Kidney epithelial cell (primary cell): ENCODE measurements around the gene GPR160. TPM values are rescaled to one million over a fixed set of nuclear protein-coding genes. Genes with fewer than 3 reads are reported as not detected.

Source experiments
- DNase-seq: peaks from one replicate; pipeline ENCODE4 v3.0.0-alpha.2; 2010; ENCODE audit warnings: low read depth
- H3K27me3 ChIP-seq: 2 replicates; pipeline ENCODE4 v1.6.0; 2011; ENCODE audit warnings: low read length; ENCODE audit not compliant: control insufficient read depth, insufficient read depth
- H3K36me3 ChIP-seq: 2 replicates; pipeline ENCODE4 v1.5.1; 2011; ENCODE audit warnings: low read length; ENCODE audit not compliant: control insufficient read depth, insufficient read depth
- H3K4me3 ChIP-seq: 2 replicates; pipeline ENCODE4 v1.5.1; 2011; ENCODE audit warnings: low read depth, mild to moderate bottlenecking, control low read depth, low read length
- CTCF ChIP-seq: IDR thresholded peaks from 2 replicates; pipeline ENCODE4 v1.5.1; 2011; ENCODE audit warnings: mild to moderate bottlenecking, moderate library complexity, low read length, control low read depth, inconsistent platforms; ENCODE audit not compliant: insufficient read depth, poor library complexity, severe bottlenecking
- total RNA-seq: library from RNA; depleted of rRNA; stranded (reverse); fragments of >200 nt; gene quantifications from 2 replicates; pipeline ENCODE4 v1.2.3, GENCODE V29; 2015

GPR160 gene
- total RNA-seq, 1 donor from 2014 or later: 14.2 TPM

GRCh38 chr3:170085396-170085795 is 47.6 kb downstream of the GPR160 start:
- TF ChIP-seq CTCF: no peak
- Histone ChIP-seq H3K36me3 (no peaks in the 10 kb centered on the region), H3K27me3 (no peaks in the 10 kb centered on the region), H3K4me3 (no peak overlapping the region)
- no peak for DNase-seq

GRCh38 chr3:170089862-170090600 is 52.2 kb downstream of the GPR160 start:
- DNase-seq: no peak
- H3K36me3 ChIP-seq: no peaks in the 10 kb centered on the region
- H3K27me3 ChIP-seq: no peaks in the 10 kb centered on the region
- no peak overlapping the region for H3K4me3 ChIP-seq
- TF ChIP-seq CTCF: no peak

DNA sequence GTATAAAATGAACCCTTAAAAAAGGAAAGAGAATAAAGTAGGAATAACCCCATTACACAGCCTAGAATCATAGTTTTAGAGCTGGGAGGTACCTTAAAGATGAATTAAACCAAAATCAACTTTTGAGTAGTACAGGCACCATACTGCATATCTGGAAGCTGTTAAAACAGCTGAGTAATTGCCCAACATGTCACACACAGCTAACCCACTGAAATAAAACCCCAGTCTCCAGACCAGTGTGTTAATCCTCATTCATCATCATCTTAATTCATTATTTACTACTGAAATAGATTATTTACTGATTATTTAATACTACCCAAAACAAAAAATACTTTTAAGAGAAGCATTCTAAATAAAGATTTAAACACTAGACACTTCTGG is 52.8 kb downstream of the GPR160 start:
- no peak for TF ChIP-seq CTCF
- no peak overlapping the region for H3K4me3 ChIP-seq
- no peaks in the 10 kb centered on the region for H3K27me3 ChIP-seq
- H3K36me3 ChIP-seq: no peaks in the 10 kb centered on the region
- no peak for DNase-seq

GRCh38 chr3:170092907-170093306 is 55.1 kb downstream of the GPR160 start:
- H3K27me3 ChIP-seq: no peaks in the 10 kb centered on the region
- TF ChIP-seq CTCF: no peak
- H3K36me3 ChIP-seq: no peaks in the 10 kb centered on the region
- DNase-seq: no peak
- H3K4me3 ChIP-seq: no peak overlapping the region

GRCh38 chr3:170095771-170096170 is 58.0 kb downstream of the GPR160 start:
- DNase-seq: no peak
- no peak for TF ChIP-seq CTCF
- Histone ChIP-seq H3K4me3 (no peak overlapping the region), H3K36me3 (no peaks in the 10 kb centered on the region), H3K27me3 (no peaks in the 10 kb centered on the region)

DNA sequence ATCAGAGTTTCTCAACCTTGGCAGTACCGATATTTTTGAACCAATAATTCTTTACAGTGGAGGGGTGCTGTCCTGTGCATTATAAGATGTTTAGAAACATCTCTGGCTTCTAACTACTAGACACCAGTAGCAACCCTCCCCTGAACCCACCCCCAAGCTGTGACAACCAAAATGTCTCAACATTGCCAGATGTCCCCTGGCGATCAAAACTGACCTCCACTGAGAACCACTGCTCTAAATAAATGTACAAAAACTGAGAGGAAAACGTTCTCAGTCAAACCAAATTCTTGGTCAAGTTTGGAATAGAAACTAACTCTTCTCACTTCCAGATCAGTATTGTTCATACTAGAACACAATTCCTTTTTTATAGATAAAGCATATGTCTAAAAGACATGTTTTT is 58.5 kb downstream of the GPR160 start:
- TF ChIP-seq CTCF: no peak
- no peaks in the 10 kb centered on the region for H3K36me3 ChIP-seq
- H3K27me3 ChIP-seq: no peaks in the 10 kb centered on the region
- no peak overlapping the region for H3K4me3 ChIP-seq
- DNase-seq: no peak
